NCI-H2227 (cell line): ENCODE data around the gene CEACAM7.
"Not testable (repeated sequence)": the region's sequence is repeated elsewhere in the genome, so short reads cannot be mapped to it uniquely, and the experiment has no call there.

ENCODE experiments used
- DNase-seq: peaks from one replicate; lab custom pipeline; 2025; ENCODE audit not compliant: unreplicated experiment; lab: John Stamatoyannopoulos, UW

CEACAM7 gene

DNA sequence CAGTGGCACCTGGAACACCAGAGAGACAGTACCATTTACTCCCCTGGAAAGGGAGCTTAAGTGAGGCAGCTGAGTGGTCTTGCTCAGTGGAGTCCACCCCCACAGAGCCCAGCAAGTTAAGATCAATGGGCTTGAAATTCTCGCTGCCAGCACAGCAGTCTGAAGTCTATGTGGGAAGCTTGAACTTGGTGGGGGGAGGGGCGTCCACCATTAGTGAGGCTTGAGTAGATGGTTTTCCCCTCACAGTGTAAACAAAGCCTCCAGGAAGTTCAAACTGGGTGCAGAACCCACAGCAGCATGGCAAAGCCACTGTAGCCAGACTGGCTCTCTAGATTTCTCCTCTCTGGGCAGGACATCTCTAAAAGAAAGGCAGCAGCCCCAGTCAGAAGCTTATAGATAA is 30.9 kb downstream of the CEACAM7 start:
- no peak for DNase-seq

DNA sequence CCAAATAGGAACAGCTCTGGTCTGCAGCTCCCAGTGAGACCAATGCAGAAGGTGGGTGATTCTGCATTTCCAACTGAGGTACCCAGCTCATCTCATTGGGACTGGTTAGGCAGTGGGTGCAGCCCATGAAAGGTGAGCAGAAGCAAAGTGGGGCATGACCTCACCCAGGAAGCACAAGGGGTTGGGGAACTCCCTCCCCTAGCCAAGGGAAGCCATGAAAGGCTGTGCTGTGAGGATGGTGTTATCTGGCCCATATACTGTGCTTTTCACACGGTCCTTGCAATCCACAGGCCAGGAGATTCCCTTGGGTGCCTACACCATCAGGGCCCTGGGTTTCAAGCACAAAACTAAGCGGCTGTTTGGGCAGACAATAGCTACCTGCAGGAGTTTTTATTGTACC is 31.3 kb downstream of the CEACAM7 start:
- DNase-seq, result not testable (repeated sequence)

- DNase-seq, result no peak
These were observed 35.8 kb downstream of the CEACAM7 start for GRCh38 chr19:41652250-41652649.

GRCh38 chr19:41649827-41650226 is 38.2 kb downstream of the CEACAM7 start:
- DNase-seq, result no peak

DNA sequence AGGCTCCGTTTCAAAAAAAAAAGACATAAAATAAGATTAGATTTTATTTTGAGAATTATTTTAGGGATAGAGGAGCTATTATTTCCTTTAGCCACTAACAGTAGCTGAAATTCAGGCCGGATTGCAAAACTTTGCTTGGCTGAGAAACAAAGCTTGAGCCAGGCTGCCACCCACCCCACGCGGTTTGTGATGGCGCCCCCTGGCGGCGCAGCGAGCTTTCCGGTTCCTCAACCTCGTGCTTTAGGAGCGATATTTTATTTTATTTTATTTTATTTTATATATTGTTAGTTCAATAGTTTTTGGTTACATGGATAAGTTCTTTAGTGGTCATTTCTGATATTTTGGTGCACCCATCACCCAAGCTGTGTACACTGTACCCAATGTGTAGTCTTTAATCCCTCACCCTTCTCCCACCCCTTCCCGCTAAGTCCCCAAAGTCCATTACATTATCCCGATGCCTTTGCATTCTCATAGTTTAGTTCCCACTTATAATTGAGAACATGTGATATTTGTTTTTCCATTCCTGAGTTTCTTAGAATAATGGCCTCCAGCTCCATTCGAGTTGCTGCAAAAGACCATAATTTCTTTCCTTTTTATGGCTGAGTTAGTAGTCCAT is 41.4 kb downstream of the CEACAM7 start:
- DNase-seq, result no peak

GRCh38 chr19:41641879-41642485 is 46.1 kb downstream of the CEACAM7 start:
- DNase-seq, result peak; percentile 90

DNA sequence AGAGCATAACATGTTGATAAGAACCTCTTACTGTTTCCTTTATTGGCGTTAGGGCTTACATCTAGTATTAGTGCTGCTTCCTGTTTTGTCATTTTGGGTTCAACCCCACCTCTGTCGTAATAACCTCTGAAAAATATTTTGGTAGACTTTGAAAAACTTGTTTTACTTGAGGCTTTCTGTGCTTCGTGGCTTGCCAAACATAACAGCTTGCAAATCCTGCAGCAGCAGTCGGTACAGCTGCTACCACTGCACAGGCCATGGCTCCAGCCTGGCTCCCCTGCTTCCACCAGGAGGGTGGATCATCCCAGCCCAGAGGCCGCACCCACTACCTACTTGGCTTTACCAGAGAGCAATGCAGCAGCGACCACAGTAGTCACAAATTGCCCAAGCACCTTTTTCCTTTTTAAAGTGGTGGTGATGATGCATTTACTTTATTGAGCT is 49.4 kb downstream of the CEACAM7 start:
- DNase-seq, result no peak

DNA sequence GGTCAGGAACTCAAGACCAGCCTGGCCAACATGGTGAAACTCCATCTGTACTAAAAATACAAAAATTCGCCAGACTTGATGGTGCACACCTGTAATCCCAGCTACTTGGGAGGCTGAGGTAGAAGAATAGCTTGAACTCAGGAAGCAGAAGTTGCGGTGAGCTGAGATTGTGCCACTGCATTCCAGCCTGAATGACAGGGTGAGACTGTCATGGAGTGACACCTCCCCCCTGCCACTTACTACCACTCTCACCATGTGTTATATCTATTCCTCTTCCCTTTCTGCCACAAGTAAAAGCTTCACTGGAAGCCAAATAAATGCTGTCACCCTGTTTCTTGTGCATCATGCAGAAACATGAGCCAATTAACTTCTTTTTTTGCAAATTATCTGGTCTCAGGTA is 50.6 kb downstream of the CEACAM7 start:
- no peak for DNase-seq

GRCh38 chr19:41627966-41628675 is 59.9 kb downstream of the CEACAM7 start:
- no peak for DNase-seq

- no peak for DNase-seq
These were observed 61.2 kb downstream of the CEACAM7 start, which contains the start of gene CEACAM4 for GRCh38 chr19:41626877-41627276. Gene CEACAM4 (minus strand): TSS chr19:41627074. CDS start chr19:41626963, 111 bp downstream.

DNA sequence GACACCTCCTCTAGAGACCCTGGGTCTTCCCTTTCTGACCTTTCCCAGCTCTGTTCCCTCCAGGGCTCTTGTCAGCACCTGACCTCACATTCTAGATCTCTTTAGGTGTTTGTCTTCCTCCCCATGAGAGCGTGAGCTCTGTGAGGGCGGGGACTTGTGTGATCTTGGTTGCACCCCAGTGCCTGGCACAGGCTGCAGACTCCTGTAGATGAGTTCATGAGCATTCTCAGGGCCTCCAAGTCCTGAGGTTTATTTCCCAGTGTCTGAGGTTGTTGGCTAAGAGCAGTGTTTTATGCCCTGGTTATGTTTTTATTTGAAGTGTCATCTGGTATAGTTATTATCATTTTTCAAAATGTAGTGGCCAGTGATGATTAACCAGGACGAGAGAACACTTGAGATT is 61.8 kb downstream of the CEACAM7 start:
- no peak for DNase-seq

DNA sequence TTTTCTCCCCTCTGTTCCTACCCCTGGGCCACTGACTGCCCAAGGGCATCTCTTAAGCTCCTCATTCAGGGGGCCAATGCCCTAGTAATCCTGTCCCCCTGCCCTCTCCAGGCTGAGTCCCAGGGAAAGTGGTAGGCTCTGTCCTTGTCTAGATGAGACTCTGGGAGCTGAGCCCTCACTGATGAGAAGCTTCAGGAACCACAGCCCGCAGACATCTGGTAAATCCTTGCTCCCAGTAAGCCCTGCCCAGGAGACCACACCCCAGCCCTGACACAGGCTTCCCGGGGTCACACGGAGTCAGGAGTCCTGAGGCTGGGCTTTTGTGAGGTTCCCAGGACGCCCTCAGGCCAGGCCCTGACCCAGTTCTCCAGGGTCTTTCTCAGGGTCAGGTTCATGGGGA is 63.1 kb downstream of the CEACAM7 start:
- DNase-seq, result no peak

- no peak for DNase-seq
These were observed 63.6 kb downstream of the CEACAM7 start for GRCh38 chr19:41624515-41624914.

DNA sequence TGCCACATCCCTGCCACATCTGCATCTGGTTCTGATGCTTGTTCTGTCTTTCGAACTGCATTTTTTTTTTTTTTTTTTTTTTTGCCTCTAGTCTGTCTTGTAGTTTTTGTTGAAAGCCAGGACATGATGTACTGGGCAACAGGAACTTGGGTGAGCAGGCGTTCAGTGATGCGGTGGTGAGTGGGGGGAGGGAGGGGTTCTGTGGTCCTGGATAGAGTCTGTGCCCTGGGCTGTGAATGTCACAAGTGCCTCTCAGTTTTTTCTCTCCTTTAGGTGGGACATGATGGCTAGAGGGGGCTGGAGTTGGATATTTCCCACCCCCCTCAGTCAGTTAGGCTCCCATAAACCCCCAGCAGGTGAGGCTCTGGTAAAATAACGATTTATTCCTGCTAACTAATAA is 64.7 kb downstream of the CEACAM7 start:
- no peak for DNase-seq
